Stimulated activated CD8-positive, alpha-beta memory T cell treated with anti-CD3 and anti-CD28 coated beads, Interleukin-4, amount 100 ng/mL, for 1 hour (primary cell): ENCODE data around the gene GFRA1.
"Not testable (repeated sequence)": the region's sequence is repeated elsewhere in the genome, so short reads cannot be mapped to it uniquely, and the experiment has no call there.

Source experiments
- DNase-seq, 2 donors: peaks; one replicate each; pipeline ENCODE4 v3.0.0-alpha.2; 2020; ENCODE audit warnings: low read depth in 2 of 2, low spot score in 1 of 2

GFRA1 gene

DNA sequence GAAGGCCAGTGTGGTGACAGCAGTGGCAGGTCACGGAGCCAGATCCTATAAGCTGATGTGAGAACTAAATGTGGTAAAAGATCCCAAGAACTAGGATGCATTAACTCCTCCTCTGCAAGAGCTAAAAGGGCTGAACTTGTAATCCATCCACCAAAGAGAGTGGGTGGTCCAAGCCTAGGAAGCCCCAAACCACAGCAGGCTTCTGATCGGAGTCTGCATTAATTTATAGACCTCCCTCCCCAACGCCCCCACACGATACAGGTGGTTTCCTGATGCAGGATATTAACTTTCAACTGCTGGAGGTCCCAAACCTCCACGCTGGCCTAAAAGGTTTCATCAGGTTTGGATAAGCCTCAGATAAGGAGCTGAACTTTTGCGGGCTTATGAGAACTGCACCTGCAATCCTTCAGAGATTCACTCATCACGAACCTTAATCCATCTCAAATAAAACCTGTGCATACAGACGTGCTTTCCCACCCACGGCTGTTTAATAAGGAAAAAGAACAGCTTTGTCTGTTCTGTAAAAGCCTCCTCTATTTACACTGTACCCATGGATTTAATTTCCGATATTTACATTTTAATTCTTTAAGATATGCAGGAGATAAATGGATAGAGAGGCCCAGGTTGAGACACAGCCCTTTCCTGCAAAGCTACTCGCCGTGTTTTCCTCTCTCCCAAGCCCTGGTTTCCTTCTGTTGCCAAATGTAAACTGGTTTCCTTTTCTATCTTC is 74.9 kb downstream of the GFRA1 start:
- no peak for DNase-seq

DNA sequence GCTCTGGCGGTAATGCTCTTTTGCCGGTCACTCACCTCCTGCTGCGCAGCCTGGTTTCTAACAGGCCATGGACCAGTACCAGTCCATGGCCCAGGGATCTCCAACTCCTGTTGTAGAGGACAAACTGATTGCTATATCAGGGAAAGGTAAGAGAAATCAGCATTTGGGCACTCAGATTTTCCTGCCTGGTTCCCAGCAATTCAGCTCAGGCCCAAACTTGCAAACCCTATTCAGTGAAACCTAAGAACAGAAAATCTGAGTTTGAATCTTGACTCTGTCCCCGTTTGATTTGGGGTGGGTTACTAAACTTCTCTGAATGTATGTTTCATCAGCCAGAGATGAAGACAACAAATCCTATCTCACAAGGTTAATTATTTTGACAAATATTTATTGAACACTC is 77.4 kb downstream of the GFRA1 start:
- DNase-seq = no peak

DNA sequence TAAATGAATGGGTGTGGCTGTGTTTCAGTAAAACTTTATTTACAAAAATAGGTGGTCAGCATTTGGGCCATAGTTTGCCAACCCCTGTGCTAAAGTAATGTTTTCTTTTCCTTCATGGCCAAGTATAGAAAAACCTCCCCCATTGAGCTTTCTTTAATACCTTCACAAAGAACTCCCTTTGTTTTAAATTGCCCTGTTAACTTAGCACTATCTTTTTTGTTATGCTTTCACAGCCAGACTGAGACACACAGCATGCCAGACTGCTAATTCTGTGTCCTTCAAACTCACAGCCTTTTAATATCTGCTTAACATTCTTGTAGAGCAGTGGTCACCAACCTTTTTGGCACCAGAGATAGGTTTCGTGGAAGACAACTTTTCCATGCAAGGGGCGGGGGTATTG is 78.0 kb downstream of the GFRA1 start:
- DNase-seq = no peak

DNA sequence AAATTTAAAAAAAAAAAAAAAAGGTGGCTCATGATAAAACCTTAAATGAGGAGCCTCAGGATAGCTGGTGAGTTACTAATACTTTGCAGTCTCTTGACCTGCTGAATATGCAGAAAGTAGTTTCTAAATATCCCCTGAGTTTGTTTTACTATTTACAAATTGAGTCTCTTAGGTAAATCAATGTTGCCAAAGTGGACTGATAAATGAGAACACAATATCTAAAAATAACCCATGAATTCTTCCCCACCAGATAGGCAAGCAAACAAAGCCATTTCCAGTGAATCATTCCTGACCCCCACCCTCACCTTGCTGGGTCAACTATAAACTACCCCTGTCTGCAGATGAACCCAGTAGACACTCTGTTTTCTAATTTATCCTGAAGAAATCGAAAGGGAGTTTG is 78.9 kb downstream of the GFRA1 start:
- DNase-seq = no peak

DNA sequence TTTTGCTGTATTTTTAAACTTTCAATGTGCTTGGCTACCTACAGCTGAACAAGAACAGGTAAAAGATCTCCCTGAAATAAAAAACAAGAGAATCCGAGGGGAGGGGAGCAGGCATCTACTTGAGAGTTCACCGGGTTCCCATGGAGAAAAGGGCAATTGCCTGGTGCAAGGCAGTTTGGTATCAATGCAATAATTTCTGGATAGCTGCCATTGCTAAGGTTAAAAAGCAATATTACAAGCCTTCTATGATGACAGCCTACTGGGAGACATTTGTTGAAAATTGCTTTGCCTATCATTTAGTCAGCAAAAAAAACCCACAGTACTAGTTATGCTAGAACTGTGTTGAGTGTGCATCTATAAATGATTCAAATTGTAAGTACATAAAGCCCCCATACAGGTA is 82.1 kb downstream of the GFRA1 start:
- DNase-seq = no peak

DNA sequence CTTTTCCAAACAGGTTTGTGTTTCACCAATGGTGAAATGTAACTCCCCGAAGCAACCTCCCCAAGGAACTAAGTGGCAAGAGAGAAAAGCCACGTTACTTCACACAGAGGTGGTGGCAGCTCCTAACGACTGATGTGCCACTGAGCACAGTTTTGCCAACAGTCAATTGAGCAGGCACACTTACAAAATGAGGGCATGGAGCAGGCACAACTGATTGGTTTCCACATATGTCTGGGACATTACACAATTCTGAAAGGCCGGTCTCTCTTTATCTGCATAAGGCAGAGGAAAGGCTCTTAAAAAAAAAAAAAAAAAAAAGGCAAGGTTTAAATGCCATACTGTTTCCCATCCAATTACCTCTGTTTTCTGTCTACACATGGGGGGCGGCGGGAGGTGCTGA is 86.7 kb downstream of the GFRA1 start:
- DNase-seq = no peak

GRCh38 chr10:116185199-116185867 is 87.7 kb downstream of the GFRA1 start:
- no peak for DNase-seq

DNA sequence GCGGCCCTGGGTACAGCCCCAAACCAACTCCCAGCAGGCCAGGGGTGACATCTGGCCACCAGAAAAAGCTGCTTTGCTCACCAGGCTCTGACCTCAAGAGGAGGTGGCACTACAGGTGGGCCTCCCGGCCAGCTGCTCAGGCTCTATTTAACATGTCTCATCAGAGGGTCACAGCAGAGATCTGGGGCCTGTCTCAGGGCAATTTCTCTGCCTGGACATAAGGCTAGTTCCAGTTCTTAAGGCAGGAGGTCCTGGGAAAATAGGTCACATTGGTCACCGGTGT is 88.6 kb downstream of the GFRA1 start:
- DNase-seq = no peak

- no peak for DNase-seq
Observed at GRCh38 chr10:116183733-116184511, 89.1 kb downstream of the GFRA1 start.

GRCh38 chr10:116182426-116182825 is 90.6 kb downstream of the GFRA1 start:
- no peak for DNase-seq

DNA sequence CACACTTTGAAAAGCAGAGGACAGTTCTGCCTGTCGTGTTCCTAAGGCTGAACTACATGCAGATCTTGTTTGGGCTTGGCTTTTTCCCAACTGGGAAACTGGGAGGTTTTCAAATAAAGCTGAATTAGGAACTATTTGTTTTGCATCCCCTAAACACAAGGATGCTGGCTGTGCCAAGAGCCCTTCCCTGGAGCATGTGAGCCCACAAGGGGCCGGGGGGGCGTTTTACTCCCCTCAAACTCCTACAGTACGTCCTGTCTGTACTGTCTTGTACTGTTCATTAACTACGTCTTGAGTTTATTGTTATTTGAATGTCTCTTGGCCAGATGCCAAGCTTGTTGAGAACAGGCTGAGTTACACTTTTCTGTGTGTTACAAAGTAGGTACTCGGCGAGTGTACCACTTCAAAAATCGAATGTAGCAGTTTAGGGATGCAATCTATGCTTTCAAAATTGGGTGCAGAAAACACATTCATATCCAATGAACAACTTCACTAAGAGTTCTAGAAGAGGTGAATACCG is 94.9 kb downstream of the GFRA1 start:
- no peak for DNase-seq

DNA sequence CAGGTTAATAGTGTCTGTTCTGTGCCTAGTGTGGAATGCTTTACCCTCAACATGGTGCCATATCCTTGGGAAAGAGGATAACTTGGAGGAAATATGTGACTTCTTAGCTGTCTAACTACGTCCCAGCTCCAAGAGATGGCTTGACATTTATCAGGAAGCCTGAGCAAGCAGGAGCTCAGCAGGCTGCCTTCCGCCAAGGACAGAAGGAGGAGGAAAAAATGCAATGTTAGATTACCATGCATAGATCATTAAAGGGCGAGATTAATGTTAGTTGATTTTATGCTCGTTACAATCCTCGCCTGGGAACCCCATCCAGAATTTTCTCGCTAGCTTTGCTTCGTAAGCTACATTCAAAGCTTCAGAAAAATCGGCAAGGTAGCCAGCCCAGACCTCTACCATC is 97.8 kb downstream of the GFRA1 start:
- DNase-seq = no peak

DNA sequence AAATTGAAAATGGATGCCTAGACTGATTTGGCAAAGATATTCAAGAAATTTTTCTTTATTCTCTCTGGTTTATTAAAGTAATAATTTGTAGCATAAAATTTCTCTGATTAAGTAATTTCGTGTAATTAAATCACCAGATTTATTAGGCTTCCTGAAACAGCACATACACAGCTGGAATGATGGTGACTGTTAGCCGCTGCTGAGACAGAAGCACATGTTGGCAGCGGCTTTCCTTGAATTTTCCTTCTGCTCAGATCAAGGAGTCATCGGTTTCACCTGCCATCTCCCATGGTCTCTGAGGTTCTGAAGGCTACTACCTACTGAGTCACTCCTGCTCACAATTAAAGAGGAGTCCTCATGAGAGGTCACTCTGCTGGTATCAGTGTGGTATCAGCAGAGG is 101.5 kb downstream of the GFRA1 start:
- no peak for DNase-seq

GRCh38 chr10:116170815-116171250 is 102.2 kb downstream of the GFRA1 start:
- no peak for DNase-seq

GRCh38 chr10:116169782-116170445 is 103.1 kb downstream of the GFRA1 start:
- DNase-seq = no peak

GRCh38 chr10:116168745-116169144 is 104.3 kb downstream of the GFRA1 start:
- DNase-seq = no peak

GRCh38 chr10:116168329-116168728 is 104.7 kb downstream of the GFRA1 start:
- no peak for DNase-seq

GRCh38 chr10:116165941-116166340 is 107.1 kb downstream of the GFRA1 start:
- not testable (repeated sequence) for DNase-seq

GRCh38 chr10:116164291-116164690 is 108.7 kb downstream of the GFRA1 start:
- DNase-seq = no peak

DNA sequence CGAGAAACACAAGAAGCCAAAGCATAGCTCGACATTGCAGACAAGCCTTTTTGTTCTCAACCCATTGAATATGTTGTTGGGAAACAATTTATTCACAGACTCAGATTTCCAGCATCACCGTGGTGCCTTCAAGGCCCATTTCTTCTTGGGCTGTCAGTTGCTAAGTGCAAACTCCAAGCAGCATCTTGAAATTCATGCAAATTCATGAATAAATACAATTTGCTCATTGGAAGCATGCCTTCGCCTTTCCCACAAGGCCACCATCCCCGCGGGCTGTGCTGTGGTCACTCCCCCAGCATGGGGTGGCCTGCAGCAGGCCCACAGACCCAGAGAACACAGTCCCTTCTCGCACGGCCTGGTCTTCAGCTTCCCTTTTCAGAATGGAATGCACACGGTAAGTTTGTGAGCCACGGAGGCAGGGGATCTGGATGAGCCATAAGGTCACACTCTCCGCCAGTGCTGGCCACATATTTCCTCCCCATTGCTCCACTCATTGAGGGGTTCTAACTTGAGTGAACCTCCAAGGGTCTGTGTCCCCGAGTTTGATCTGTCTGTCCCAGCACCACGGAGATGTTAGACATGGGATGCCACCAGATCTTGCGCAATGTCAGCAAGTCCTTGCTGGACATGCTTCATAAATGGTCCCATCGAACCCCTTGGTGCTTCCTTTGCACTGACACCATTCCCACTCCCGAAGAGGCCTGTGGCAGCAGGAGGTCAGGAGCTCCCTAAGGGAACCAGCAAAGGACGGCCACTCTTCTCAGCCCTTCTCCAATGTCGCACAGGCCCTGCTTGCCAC is 109.5 kb downstream of the GFRA1 start:
- DNase-seq = no peak

- DNase-seq = no peak
Observed at GRCh38 chr10:116162851-116163250, 110.2 kb downstream of the GFRA1 start.
